Activated CD4-positive, alpha-beta T cell treated with anti-CD3 and anti-CD28 coated beads, Interleukin-2, Interleukin-4, amounts not matched to agents 100 ng/mL and 50 ng/mL, durations not matched to agents 16 hours and 8 hours (primary cell): ENCODE data around the gene NPHP4.
"Not testable (repeated sequence)": the region's sequence is repeated elsewhere in the genome, so short reads cannot be mapped to it uniquely, and the experiment has no call there.

ENCODE experiments used
- DNase-seq: peaks from one replicate; pipeline ENCODE4 v3.0.0-alpha.2; 2020; ENCODE audit warnings: low spot score

Gene NPHP4

DNA sequence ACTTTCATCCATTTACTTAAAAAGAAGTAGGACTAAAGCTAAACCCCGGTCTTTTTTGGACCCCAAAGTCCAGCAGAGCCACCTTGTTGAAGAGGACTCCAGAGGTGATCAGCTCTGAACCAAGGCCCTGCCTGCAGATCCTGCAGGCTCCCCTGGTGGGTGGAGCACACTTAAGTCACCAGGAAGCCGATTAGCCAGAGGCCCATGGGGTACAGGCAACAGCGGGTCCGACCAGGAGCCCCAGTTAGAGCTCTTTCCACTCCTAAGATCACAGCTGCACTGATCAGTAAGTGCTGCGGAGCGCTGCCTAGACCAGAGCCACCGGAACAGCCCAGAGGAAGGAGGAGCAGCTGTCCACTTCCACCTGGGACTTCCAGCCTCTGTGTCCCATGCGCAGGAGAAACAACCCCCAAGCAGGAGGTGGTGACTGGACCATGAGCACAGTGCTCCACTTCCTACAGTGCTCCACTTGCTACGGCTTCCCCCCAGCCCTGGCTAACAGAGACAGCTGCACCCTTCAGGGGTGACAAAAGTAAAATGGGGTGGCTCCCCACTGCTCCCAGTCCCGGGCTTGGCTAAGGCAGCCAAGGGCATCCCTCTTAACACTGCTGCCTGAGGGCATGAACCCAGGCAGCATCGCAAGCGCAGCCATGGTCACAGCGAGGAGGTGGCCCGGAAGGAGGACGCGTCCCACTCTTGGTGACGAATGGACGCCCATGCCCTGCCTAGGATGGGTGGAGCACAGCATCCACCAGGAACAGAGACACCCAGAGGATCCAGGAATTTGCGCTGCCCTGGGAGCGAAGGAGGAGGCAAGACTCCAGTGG, 58.0 kb downstream of the NPHP4 start:
- no peak for DNase-seq

DNA sequence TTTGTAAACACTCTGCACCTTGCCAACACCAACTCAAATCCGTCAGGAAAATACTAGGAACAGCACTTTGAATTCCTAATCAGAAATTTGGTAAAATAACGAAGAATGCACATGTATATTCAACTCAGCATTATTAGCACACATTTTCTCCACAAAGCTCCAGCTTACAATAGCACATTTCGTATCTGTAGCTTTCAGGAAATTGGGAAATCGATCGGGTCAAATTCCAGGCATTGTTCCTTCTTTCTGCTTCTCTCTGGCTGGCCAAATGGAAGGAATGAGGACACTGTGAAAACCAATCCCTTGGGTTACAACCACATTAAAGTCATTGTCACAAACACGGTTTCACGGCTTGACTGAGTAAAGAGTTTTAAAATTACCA, 58.6 kb downstream of the NPHP4 start:
- DNase-seq, result no peak

DNA sequence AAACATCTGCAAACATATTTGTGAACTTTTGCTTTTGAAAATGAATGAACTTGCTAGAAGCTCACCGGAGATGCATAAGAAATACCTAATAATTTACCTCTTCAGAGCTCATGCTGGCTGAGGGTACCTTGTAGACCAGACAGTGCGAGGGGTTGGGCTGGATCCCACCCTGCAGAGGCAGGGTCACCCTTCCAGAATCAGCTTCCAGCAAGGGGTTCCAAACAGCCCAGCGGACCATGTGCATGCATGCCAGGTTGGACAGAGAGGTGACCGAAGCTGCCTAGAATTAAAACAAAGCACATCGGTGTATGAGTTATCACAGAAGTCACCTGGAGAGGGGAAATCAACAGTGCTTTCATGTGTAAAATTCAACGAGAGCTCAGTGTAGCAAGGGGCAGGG, 59.2 kb downstream of the NPHP4 start:
- DNase-seq, result no peak

DNA sequence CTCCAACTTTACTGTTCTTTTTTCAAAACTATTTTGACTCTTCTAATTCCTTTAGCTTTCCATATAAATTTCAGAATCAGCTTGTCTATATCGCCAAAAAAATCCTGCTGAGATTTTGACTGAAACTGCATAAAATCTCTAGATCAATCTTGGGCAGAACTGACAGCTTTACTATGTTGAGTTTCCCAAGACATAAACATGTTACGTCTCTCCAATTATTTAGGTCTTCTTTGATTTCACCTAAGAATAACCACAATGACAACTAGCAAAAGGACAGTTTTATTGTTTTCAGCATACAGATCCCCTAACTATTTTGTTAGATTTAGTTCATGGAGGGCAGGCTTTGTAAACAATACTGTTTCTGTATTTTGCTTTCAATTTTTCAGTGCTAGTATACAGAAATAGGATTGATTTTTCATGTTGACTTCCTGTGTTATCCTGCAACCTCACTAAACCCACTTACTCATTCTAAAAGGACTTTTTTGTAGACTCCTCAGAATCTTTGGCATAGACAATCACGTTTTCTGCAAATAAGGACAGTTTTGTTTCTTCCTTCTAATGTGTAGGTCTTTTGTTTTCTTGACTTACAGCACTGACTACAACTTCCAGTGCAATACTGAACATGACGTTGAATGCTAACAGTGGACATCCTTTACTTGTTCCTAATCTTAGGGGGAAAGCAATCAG, 63.4 kb downstream of the NPHP4 start:
- DNase-seq, result no peak

DNA sequence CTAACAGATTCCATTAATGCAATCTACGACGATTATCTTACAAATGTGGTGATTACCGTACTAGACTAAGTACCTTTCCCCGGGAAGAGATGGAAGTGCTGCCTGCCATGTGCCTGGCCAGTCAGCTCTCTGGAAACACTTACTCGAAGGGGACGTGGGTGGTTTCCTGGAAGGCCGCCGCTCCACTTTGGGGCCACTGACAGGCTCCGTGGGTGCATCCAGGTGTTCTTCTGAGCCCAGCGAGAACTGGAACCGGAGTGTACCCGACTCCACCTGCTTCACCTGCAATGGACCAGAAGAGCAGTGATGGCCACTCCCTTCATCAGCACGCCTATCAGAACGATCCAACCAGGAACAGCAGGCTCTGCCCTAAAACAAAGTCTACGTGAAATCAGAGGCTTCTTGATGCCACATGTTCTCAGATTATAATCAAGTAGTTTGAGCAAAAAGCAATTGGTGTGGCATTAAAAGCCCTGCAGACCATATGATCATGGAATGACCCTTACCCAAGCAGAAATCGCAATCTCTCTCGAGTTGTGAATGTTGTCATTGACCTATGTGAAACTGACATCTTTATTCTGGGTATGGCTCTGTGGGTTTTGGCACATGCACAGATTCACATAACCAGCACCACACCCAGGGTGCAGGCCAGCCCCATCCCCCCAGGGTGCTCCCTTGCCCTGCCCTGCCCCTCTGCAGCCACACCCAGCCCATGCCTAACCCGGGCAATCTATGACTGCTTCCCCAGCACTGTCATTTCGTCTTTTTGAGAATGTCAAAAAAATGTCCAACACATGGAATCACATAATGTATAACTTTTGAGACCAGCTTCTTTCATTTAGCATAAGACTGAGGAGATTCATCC, 64.5 kb downstream of the NPHP4 start:
- no peak for DNase-seq

DNA sequence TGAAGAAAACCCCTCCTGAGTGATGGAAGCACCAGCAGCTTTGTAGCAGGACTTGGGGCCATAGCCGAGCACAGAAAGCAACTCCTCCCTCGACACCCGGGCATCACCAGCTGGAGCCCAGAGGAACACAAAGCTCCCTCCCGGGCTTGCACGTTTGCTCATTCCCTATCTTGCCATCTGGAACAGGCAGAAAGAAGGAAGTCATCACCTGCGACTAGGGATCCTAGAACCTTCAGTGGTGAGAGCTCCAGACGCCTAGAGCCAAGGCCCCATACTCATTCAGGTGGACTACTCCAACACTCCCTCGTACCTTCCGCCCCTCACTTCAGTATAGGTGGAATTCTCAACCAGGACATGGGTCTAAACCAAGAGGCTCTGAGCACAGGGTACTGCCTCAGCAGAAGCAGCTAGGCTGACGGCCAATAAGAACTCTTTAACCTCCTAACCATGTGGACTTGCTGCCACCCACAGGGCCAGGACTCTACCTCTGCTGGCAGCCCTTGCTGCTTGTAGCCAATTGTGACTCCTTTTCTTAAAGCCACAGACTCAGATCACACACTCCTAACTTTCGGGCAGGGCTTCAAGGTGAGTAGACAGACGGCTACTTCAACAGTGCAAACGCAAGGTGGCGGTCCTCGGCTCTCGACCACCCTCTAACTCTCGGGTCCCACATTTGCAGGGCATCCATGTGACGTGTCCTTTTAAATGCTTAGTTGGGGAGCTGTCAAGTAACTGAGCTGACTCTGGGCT, 65.4 kb downstream of the NPHP4 start:
- no peak for DNase-seq

DNA sequence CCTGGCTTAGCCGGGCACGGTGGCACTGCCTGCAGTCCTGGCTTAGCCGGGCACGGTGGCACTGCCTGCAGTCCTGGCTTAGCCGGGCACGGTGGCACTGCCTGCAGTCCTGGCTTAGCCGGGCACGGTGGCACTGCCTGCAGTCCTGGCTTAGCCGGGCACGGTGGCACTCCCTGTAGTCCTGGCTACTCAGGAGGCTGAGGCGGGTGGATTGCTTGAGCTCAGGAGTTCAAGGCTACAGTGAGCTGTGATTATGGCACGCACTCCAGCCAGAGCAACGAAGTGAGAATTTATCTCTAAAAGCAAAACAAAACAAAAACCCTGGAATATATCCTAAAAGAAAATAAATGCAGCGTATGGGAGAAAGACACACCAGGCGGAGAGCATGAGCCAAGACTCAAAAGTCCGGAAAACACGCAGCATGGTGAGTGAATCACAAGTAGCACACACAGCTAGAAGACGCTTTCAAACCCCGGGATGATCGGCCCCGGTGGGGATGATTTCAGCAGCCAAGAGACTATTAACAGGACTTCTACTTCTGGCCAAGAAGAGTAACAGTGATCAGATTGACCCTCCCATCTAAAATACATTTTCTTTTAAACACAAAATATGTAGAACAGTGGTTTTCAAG, 69.4 kb downstream of the NPHP4 start:
- not testable (repeated sequence) for DNase-seq

DNA sequence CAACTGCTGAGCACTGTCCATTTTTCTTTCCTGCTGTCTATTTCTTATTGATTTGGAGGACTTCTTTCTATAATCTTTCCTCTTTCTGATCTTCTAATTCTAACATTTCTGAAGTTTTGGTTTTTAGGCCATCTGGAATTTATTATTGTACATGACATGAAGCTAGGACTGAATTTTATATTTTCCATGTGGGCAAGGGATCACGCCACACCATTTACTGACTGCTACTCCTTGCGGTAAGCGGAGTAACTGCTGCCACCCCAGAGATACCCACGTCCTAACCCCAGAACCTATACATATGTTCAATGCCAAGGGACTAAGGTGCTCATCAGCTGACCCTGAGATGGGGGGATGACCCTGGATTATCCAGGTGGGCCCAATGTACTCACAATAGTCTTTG, 70.6 kb downstream of the NPHP4 start:
- no peak for DNase-seq

DNA sequence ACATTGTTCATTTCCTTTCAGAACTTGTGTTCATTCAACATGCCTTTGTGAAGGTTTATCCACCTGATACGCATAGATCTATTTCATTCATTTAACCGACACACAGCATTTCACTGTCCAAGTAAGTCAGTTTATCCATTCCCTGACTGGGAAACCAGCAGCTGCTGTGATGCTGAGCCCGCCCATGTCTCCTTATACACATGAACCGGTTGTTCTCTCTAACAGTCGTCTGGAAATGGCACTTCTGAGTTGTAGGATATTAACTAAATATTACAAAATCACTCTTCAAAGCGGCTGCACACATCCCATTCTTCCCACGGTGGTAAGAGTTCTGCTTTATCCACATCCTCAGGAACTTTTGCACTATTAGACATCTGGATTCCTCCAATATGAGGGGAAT, 71.1 kb downstream of the NPHP4 start:
- no peak for DNase-seq

DNA sequence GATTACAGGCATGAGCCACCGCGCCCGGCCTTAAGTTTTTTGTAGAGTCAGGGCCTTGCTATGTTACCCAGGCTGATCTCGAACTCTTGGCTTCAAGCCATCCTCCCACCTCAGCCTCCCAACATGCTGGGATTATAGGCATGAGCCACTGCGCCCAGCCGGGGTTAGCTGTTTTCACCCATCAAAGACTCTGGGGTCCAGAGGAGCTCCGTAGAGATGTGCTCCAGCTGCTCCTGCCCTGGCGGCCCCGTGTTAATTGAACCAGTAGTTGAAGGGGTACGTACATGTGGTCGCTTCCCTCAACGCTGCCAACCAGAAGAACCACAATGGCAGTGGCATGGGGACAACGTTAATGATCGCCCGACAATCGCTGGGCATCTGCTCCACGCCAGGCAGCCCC, 72.0 kb downstream of the NPHP4 start:
- no peak for DNase-seq

DNA sequence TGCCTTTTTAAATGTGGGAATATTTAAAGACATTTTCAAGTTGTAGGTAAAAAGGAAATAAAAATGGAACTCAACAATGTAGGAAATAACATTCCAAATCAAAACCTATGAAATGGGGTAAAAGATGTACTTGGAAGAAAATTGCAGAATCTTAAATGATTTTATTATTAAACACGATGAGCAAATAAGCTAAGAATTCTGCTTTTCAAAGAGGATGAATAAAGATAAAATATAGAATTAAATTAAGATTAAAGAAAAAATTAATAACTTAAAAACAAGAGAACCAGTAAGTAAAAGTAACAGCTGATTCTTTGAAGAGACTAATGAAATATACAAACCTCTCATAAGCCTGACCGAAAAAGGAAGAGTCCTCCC, 74.0 kb downstream of the NPHP4 start:
- DNase-seq, result no peak

DNA sequence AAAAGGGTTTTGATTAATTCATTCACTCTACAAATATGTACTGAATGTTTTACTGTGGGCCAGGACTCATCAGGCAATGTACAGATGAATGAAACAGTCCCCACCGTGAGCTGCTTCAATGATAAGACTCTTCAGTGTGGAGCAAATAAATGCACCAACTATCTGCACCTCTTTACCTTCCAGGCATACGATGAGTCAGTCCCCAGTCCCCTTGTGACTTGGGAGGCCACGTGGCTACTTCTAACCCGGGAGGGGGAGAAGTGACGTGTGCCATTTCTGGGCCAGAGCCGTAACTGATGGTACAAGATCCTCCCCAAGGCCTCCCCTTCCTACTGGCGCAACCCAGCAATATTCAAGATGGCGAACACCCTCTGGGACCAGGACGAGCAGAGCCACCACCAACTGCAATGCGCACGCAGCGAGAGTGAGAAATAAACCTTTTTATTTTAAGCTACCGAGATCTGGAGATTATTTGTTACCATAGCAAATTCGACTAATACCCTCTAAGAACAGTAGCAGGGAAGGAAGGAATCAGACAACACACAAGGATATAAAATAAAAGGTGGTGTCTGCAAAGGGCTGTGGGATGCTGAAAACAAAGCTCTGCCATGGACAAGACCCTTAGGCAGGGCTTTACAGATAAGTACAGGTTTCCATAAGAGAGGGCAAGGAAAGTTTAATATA, 74.5 kb downstream of the NPHP4 start:
- no peak for DNase-seq

DNA sequence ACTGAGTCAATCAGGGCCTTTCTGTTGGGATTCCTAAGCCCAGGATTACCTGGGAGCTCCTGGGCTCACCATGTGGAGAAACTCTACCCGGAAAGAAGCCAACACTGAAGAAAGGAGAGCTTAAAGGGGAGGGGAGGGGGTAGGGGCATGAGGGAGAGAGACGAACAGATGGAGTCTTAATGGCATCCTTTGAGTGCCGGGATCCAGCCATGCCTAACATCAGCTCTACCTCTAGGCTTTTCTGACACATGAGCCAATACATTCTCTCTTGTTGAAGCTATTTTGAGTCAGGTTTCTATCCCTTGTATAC, 75.0 kb downstream of the NPHP4 start:
- no peak for DNase-seq

DNA sequence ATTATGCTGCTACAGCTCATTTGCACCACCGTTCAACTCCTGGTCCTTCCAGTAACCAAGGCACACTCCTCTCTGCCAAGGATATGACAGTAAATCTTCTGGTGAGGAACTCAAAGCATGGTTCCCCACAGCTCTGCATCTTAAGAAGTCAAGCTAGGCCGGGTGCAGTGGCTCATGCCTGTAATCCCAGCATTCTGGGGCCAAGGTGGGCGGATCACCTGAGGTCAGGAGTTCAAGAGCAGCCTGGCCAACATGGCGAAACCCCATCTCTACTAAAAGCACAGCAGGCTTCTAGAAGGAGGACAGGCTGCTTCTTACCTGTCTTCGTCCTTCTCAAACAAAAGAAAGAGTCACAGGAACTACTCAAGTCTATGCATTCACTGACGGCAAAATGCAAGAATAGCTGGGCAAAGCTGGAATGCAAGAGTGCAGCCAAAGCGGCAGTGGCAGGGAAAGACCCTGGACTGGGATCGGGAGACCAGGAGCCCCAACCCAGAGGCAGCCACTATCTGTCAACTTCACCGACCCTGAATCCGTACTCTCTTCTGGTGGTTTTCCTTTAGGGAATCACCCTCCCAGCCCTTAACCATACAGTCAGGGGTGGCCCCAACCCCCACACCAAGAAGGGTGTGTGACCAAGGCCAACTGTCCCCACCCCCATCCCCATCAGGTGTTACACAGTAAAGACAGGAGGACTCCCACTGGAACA, 75.5 kb downstream of the NPHP4 start:
- no peak for DNase-seq

DNA sequence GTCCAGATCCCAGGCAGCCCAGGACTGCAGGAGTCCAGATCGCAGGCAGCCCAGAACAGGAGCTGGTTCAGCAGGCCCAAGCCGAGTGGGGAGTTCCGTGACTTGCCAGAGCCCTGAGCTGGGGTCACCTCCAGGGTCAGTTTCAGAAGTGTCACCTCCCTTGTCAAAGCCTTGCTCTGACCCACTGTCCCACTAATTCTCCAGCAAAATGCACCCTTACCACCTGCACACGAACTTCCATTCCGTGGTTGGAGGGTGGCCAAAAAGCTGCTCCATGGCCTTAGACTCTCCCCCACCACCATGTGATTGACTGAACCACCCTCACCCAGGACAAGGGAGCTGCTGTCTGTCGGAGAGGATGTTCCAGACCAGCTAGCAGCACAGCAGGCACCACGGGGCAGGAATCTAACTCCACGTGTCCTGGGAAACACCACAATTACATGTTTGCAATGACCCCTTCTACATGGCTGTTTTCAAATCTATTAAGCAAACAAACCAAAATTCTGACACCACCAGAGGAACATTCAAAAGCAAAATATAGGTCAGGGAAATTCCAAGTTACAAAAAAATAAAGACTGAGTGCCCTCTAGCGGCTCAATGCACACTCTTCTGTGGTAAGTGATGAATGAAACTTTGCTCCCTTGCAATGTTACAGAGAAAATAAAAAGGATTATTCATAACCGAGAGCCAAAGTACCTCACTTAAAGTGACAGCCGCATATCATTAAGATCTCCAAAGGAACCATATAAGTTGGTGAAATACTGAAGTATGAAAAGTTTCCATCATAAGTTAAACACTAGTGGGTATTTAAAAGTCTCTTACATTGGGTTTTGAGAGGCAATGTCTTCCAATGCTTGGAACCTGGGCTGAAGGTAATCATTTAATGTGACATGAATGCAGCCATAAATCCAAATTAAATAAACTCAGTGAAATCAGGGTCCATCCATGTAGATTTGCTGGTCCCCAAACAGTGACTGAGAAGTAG, 76.3 kb downstream of the NPHP4 start:
- peak; percentile 49 for DNase-seq

DNA sequence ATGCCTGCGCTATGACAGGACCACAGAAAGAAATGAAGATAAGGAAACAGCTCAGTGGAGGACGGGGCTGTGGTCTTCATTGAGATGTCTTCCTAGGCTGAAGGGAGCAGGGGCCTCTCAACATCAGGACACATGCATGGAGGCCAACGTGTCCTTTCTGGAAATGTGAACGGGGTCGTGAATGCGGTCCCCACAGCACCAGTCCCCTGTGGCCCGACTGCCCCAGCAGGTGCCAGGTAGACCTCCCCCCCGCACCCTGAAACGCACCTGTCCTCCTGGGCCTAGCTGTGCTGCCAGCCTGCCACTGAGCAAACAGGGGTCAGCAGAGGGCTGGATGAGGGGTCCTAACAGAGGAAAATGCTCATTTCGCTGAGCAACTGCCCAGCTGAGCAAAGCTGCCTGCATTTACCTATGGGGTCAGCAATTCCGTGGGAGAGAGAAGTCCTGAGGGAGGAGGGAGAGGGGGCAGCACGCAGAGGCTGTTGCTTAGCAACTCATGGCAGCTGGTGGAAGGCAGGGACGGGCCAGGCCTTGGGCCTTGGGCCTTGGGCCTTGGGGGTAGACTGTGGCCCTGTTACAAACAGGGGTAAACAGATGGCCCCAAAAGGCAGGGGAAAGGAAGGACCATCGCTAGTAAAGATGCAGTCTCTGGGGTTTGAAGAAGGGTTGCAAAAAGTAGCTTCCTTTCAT, 77.4 kb downstream of the NPHP4 start:
- DNase-seq, result no peak

DNA sequence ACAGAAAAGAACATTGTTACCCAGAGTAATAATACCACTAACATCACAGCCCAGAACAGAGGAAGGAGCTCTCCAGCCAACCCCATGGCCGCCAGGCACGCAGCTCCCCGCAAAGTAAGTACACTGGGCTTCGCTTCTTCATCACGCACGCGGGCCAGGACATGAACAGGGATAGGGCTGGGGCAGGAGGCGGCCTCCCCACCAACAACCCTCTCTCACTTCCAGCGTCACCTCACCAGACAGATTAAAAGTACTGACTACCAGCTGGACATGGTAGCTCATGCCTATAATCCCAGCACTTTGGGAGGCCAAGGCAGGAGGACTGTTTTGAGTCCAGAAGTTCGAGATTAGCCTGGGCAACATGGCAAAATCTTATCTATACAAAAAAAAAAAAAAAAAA, 78.3 kb downstream of the NPHP4 start:
- DNase-seq, result no peak

DNA sequence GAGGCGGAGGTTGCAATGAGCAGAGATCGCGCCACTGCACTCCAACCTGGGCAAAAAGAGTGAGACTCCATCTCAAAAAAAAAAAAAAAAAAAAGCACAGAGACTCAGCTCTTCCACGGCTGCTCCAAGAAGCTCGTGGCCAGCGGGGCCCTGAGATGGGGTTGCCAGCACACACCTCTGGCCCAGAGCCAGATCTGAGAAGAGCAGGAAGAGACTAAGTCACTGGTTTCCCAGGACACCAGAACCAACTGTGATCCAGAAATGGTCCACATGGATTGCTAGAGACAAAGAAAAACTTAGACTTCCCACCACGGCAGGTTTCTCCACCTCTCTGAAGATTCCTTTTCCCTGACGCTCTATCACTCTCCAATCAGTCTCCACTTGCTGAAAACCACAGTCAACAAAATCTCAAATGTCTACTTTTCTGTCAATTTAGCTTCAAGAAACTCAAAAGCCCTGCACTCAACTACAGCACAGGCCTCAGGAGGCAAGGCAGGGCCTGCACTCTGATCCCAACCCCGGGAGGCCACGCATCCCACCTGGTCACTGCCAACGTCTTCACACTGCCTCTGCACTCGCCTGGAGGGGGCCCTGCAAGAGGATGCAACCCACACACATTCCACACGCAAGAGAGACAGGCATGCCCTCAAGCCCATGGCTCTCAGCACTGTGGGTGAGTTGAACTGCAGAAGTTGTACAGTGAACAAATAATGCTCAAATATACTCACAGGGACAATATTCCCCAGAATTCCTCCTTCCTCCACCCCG, 79.0 kb downstream of the NPHP4 start:
- no peak for DNase-seq
